GM23248 (cell line): ENCODE data around the gene SLC9A9. TPM values are rescaled to one million over a fixed set of nuclear protein-coding genes. Genes with fewer than 3 reads are reported as not detected.

ENCODE experiments used
- DNase-seq: peaks from one replicate; pipeline ENCODE4 v3.0.0-alpha.2; 2015
- H2AFZ ChIP-seq: fragments of 200-600 bp; sonication (generic); 2 replicates; pipeline ENCODE4 v1.6.1; 2016; ENCODE audit warnings: antibody characterized with exemption
- H3F3A ChIP-seq: fragments of 200-600 bp; sonication (generic); 2 replicates; pipeline ENCODE4 v1.6.1; 2016; ENCODE audit warnings: mild to moderate bottlenecking, antibody characterized with exemption, mixed run types; ENCODE audit not compliant: insufficient read depth
- H3K27ac ChIP-seq: fragments of 200-600 bp; sonication (generic); 2 replicates; pipeline ENCODE4 v1.5.1; 2016; ENCODE audit warnings: mild to moderate bottlenecking
- H3K27me3 ChIP-seq: fragments of 200-600 bp; sonication (generic); replicated peaks from 2 replicates; pipeline ENCODE4 v1.6.1; 2016; ENCODE audit warnings: mild to moderate bottlenecking; ENCODE audit not compliant: insufficient read depth
- H3K36me3 ChIP-seq: fragments of 200-600 bp; sonication (generic); 2 replicates; pipeline ENCODE4 v1.6.1; 2016; ENCODE audit warnings: low read depth, mild to moderate bottlenecking
- H3K4me1 ChIP-seq: fragments of 200-600 bp; sonication (generic); 2 replicates; pipeline ENCODE4 v1.6.1; 2016; ENCODE audit warnings: mild to moderate bottlenecking; ENCODE audit not compliant: insufficient read depth
- H3K4me2 ChIP-seq: fragments of 200-600 bp; sonication (generic); one replicate; pipeline ENCODE4 v1.6.1; 2016; ENCODE audit warnings: mild to moderate bottlenecking; ENCODE audit not compliant: unreplicated experiment
- H3K4me3 ChIP-seq: fragments of 200-600 bp; sonication (generic); 2 replicates; pipeline ENCODE4 v1.5.1; 2016; ENCODE audit warnings: mild to moderate bottlenecking
- H3K79me2 ChIP-seq: fragments of 200-600 bp; sonication (generic); 2 replicates; pipeline ENCODE4 v1.6.1; 2016; ENCODE audit warnings: mild to moderate bottlenecking; ENCODE audit not compliant: insufficient read depth
- H3K9ac ChIP-seq: fragments of 200-600 bp; sonication (generic); 2 replicates; pipeline ENCODE4 v1.6.1; 2016; ENCODE audit warnings: mild to moderate bottlenecking
- H3K9me2 ChIP-seq: fragments of 200-600 bp; sonication (generic); 2 replicates; pipeline ENCODE4 v1.6.1; 2016; ENCODE audit warnings: mixed run types, mild to moderate bottlenecking, moderate library complexity; ENCODE audit not compliant: insufficient read depth
- H3K9me3 ChIP-seq: fragments of 200-600 bp; sonication (generic); one replicate; pipeline ENCODE4 v1.6.1; 2017; ENCODE audit warnings: low read depth
- H4K20me1 ChIP-seq: fragments of 200-600 bp; sonication (generic); 2 replicates; pipeline ENCODE4 v1.6.0; 2016; ENCODE audit not compliant: insufficient read depth
- EZH2 ChIP-seq: fragments of 200-600 bp; sonication (generic); IDR thresholded peaks from 2 replicates; pipeline ENCODE4 v1.6.1; 2018; ENCODE audit warnings: antibody characterized with exemption, mild to moderate bottlenecking; ENCODE audit not compliant: insufficient read depth, poor library complexity, severe bottlenecking
- EZH2phosphoT487 ChIP-seq: fragments of 200-600 bp; sonication (generic); IDR thresholded peaks from 2 replicates; pipeline ENCODE4 v1.6.1; 2018; ENCODE audit warnings: antibody characterized with exemption, moderate library complexity, mild to moderate bottlenecking, low read depth; ENCODE audit not compliant: insufficient read depth
- WGBS, 2 experiments: methylation state at CpG; one replicate each; pipeline ENCODE4 v1.1.6; 2015 to 2017; ENCODE audit warnings: low lambda C conversion rate in 2 of 2, low coverage in 1 of 2; ENCODE audit errors: missing lambda C conversion rate in 2 of 2; 5-methylcytosine and 5-hydroxymethylcytosine counted together
- in situ Hi-C: fragments of 300-500 bp; cut with MboI; formaldehyde crosslinking; loops from 2 replicates; pipeline ENCODE4 v1.15.0; 2020
- polyA plus RNA-seq: library from polyadenylated mRNA; unstranded; fragments of >200 nt; fragmentation: Nextera tagmentation; extraction: Ambion mirVana; gene quantifications from 2 replicates; pipeline ENCODE4 v1.2.1, GENCODE V29; 2016
- total RNA-seq: library from RNA; depleted of rRNA; stranded (reverse); fragments of >200 nt; shearing (Covaris generic); gene quantifications from 2 replicates; pipeline ENCODE4 v1.2.3, GENCODE V29; 2014

Gene SLC9A9
- total and polyA plus RNA-seq, 2 experiments from 2014 or later: 2.8 to 3.2 TPM

GRCh38 chr3:143408771-143409170 is 439.5 kb downstream of the SLC9A9 start:
- WGBS, 2 experiments: 94 to 100% methylated on average over 3 of the region's 3 CpGs
- H3F3A ChIP-seq: no peaks in the 10 kb centered on the region

GRCh38 chr3:143402602-143403001 is 445.7 kb downstream of the SLC9A9 start:
- TF ChIP-seq EZH2 (no peak), EZH2phosphoT487 (no peak)
- Histone ChIP-seq H3K9me3 (no peaks in the 10 kb centered on the region), H3K9ac (no peak overlapping the region), H3K4me3 (no peak overlapping the region), H3K36me3 (no peaks in the 10 kb centered on the region), H3K79me2 (no peaks in the 10 kb centered on the region), H3K27ac (no peak overlapping the region), H3F3A (no peaks in the 10 kb centered on the region), H3K4me1 (no peaks in the 10 kb centered on the region), H3K4me2 (no peak overlapping the region), H3K9me2 (no peaks in the 10 kb centered on the region), H4K20me1 (no peaks in the 10 kb centered on the region), H2AFZ (no peak overlapping the region), H3K27me3 (no peaks in the 10 kb centered on the region)
- in situ Hi-C loops: no loop called here
- no peak for DNase-seq

More at GRCh38 chr3:143408771-143409170, 439.5 kb downstream of the SLC9A9 start:
- no peak for TF ChIP-seq EZH2
- no peak for TF ChIP-seq EZH2phosphoT487
- in situ Hi-C loops: no loop called here
- no peaks in the 10 kb centered on the region for H3K9me2 ChIP-seq
- H3K4me3 ChIP-seq: no peak overlapping the region
- H3K9ac ChIP-seq: no peak overlapping the region
- H4K20me1 ChIP-seq: no peaks in the 10 kb centered on the region
- no peaks in the 10 kb centered on the region for H3K27me3 ChIP-seq
- no peak overlapping the region for H2AFZ ChIP-seq
- no peaks in the 10 kb centered on the region for H3K36me3 ChIP-seq
- no peak for DNase-seq
- H3K4me2 ChIP-seq: no peak overlapping the region
- H3K27ac ChIP-seq: no peak overlapping the region
- H3K79me2 ChIP-seq: no peaks in the 10 kb centered on the region
- no peaks in the 10 kb centered on the region for H3K9me3 ChIP-seq
- no peaks in the 10 kb centered on the region for H3K4me1 ChIP-seq

- Histone ChIP-seq H3K9me2 (no peaks in the 10 kb centered on the region), H3K4me2 (no peak overlapping the region), H3F3A (no peaks in the 10 kb centered on the region), H4K20me1 (no peaks in the 10 kb centered on the region), H3K36me3 (no peaks in the 10 kb centered on the region), H3K79me2 (no peaks in the 10 kb centered on the region), H3K9ac (no peak overlapping the region), H2AFZ (no peak overlapping the region), H3K4me1 (no peaks in the 10 kb centered on the region), H3K9me3 (no peaks in the 10 kb centered on the region), H3K4me3 (no peak overlapping the region), H3K27me3 (no peaks in the 10 kb centered on the region), H3K27ac (no peak overlapping the region)
- TF ChIP-seq EZH2phosphoT487: no peak
- TF ChIP-seq EZH2: no peak
- in situ Hi-C loops: no loop called here
- 93 to 97% methylated on average over 1 of the region's 1 CpG for WGBS, 2 experiments
- no peak for DNase-seq
Observed at GRCh38 chr3:143396790-143397189, 451.5 kb downstream of the SLC9A9 start.

- Histone ChIP-seq H2AFZ (no peak overlapping the region), H3F3A (no peaks in the 10 kb centered on the region), H3K27ac (no peak overlapping the region), H3K4me1 (no peaks in the 10 kb centered on the region), H3K27me3 (no peaks in the 10 kb centered on the region), H3K36me3 (no peaks in the 10 kb centered on the region), H3K9me3 (no peaks in the 10 kb centered on the region), H3K4me2 (no peak overlapping the region), H3K79me2 (no peaks in the 10 kb centered on the region), H4K20me1 (no peaks in the 10 kb centered on the region), H3K4me3 (no peak overlapping the region), H3K9ac (no peak overlapping the region), H3K9me2 (no peaks in the 10 kb centered on the region)
- 85 to 93% methylated on average over 2 of the region's 2 CpGs for WGBS, 2 experiments
- TF ChIP-seq EZH2phosphoT487: no peak
- no peak for TF ChIP-seq EZH2
- in situ Hi-C loops: no loop called here
- DNase-seq: no peak
Observed at GRCh38 chr3:143389388-143389787, 458.9 kb downstream of the SLC9A9 start.

- Histone ChIP-seq H3K27me3 (no peaks in the 10 kb centered on the region), H3F3A (no peaks in the 10 kb centered on the region), H3K4me2 (no peak overlapping the region), H4K20me1 (no peaks in the 10 kb centered on the region), H3K4me1 (no peaks in the 10 kb centered on the region), H2AFZ (no peak overlapping the region), H3K27ac (no peak overlapping the region), H3K9me2 (no peaks in the 10 kb centered on the region), H3K9me3 (no peaks in the 10 kb centered on the region), H3K4me3 (no peak overlapping the region), H3K9ac (no peak overlapping the region), H3K36me3 (no peaks in the 10 kb centered on the region), H3K79me2 (no peaks in the 10 kb centered on the region)
- DNase-seq: no peak
- 74 to 82% methylated on average over 2 of the region's 2 CpGs for WGBS, 2 experiments
- TF ChIP-seq EZH2: no peak
- TF ChIP-seq EZH2phosphoT487: no peak
- in situ Hi-C loops: no loop called here
Observed at GRCh38 chr3:143387425-143387824, 460.8 kb downstream of the SLC9A9 start.
